GM18502 (cell line): ENCODE measurements around the gene S100Z.
"Not testable (repeated sequence)": the region's sequence is repeated elsewhere in the genome, so short reads cannot be mapped to it uniquely, and the experiment has no call there.

Experiments used
- ATAC-seq: cut with Tn5 transposase; IDR thresholded peaks from one replicate; pipeline ENCODE4 v1.9.1; 2021; ENCODE audit warnings: mild to moderate bottlenecking; ENCODE audit not compliant: unreplicated experiment, poor library complexity

The S100Z gene

GRCh38 chr5:76822105-76822731 is 27.6 kb upstream of the S100Z start:
- ATAC-seq, result not testable (repeated sequence)

GRCh38 chr5:76826416-76826815 is 23.4 kb upstream of the S100Z start:
- not testable (repeated sequence) for ATAC-seq

- ATAC-seq, result no peak
Measured at GRCh38 chr5:76831110-76831452, 18.7 kb upstream of the S100Z start.

- ATAC-seq, result no peak
Measured at GRCh38 chr5:76836181-76836580, 13.6 kb upstream of the S100Z start.

- no peak for ATAC-seq
Measured at GRCh38 chr5:76836585-76836984, 13.2 kb upstream of the S100Z start.

- no peak for ATAC-seq
Measured at GRCh38 chr5:76838481-76839261, 11.1 kb upstream of the S100Z start.

- ATAC-seq, result no peak
Measured at GRCh38 chr5:76841361-76841760, 8.5 kb upstream of the S100Z start.

GRCh38 chr5:76845890-76846289 is 3.9 kb upstream of the S100Z start:
- no peak for ATAC-seq

- ATAC-seq, result no peak
Measured at GRCh38 chr5:76850543-76851145, 830 bp downstream of the S100Z start.

- ATAC-seq, result no peak
Measured at GRCh38 chr5:76851728-76852369, 2.0 kb downstream of the S100Z start.

- no peak for ATAC-seq
Measured at GRCh38 chr5:76852772-76853171, 3.0 kb downstream of the S100Z start.

GRCh38 chr5:76853741-76854140 is 3.9 kb downstream of the S100Z start:
- not testable (repeated sequence) for ATAC-seq

GRCh38 chr5:76854644-76855043 is 4.8 kb downstream of the S100Z start:
- ATAC-seq, result no peak

- ATAC-seq, result not testable (repeated sequence)
Measured at GRCh38 chr5:76855501-76855900, 5.7 kb downstream of the S100Z start.

GRCh38 chr5:76855961-76856360 is 6.1 kb downstream of the S100Z start:
- ATAC-seq, result peak; percentile 63

GRCh38 chr5:76856800-76857199 is 7.0 kb downstream of the S100Z start:
- not testable (repeated sequence) for ATAC-seq

GRCh38 chr5:76859591-76860247 is 9.9 kb downstream of the S100Z start:
- ATAC-seq, result no peak

GRCh38 chr5:76861612-76862011 is 11.8 kb downstream of the S100Z start:
- ATAC-seq, result no peak

- no peak for ATAC-seq
Measured at GRCh38 chr5:76863001-76863400, 13.2 kb downstream of the S100Z start.

GRCh38 chr5:76866503-76866902 is 16.7 kb downstream of the S100Z start:
- ATAC-seq, result no peak

- no peak for ATAC-seq
Measured at GRCh38 chr5:76867038-76867437, 17.2 kb downstream of the S100Z start.
